ENCODE data around the gene KCNJ16.

DNA sequence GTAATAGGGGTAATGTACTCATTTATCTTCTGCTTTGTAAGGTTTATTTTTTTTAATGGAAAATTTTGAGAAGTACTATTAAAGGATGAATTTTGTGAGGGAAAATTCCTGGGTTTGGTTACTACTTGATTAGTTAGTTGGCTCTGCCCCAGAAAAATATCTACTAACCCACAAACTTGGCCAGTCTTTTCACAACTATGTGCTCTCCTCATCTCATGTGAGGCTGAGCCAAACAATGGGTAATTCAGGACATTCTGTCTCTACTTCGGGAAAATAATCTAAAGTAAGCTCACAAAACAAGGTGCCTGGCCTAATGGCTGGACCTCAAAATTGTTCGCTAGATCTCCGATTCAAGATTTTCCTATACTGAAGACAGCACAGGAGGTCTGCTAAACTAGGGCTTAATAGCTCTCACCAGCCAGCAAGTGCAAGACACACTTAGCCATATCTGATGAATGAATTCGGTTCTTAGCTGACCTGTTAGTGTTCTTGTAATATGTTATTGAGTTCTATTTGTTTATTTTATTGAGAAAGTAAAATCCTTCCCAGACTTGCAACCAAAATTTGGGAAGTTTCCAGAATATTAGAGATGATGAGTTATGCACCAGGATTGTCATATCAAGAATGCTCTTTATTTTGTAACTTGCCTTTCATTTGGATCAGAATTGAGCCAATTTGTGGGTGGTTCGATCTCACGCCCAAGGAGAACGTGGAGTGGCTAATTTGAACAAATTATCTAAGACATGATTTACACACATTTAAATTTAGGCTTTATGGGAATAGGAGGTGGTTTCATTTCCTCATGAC is 5.7 kb downstream of the KCNJ16 start:
- TF ChIP-seq EZH2 (IDR thresholded peaks at IDR 0.05; ENCODE audit: insufficient read depth, poor library complexity, severe bottlenecking) (no peak), EZH2phosphoT487 (IDR thresholded peaks at IDR 0.05; ENCODE audit: insufficient read depth, low read depth) (no peak)
